H1 (cell line): ENCODE results near the gene TBX3. TPM values are rescaled to one million over a fixed set of nuclear protein-coding genes. Genes with fewer than 3 reads are reported as not detected.

Source experiments
- ATF3 ChIP-seq: IDR thresholded peaks from 2 replicates; pipeline ENCODE4 v1.6.1; 2011; ENCODE audit warnings: low read depth, mild to moderate bottlenecking, low read length; ENCODE audit not compliant: insufficient read depth
- BCL11A ChIP-seq, 2 experiments: IDR thresholded peaks; one replicate each; pipeline ENCODE4 v1.6.1; 2011; ENCODE audit warnings: low read depth in 2 of 2, low read length in 2 of 2, mild to moderate bottlenecking in 2 of 2
- CHD7 ChIP-seq: fragments of 300-600 bp; sonication (generic); IDR thresholded peaks from 2 replicates; pipeline ENCODE4 v1.7.1; 2012; ENCODE audit warnings: low read length, moderate library complexity, mild to moderate bottlenecking, inconsistent platforms; ENCODE audit not compliant: insufficient replicate concordance
- TCF12 ChIP-seq: IDR thresholded peaks from 2 replicates; pipeline ENCODE4 v1.6.1; 2011; ENCODE audit warnings: low read depth, mild to moderate bottlenecking, low read length
- TEAD4 ChIP-seq: IDR thresholded peaks from 2 replicates; pipeline ENCODE4 v1.6.1; 2012; ENCODE audit warnings: low read depth, low read length, inconsistent platforms, mixed read lengths
- polyA plus RNA-seq, 7 experiments: library from polyadenylated mRNA; depleted of rRNA in 3 of 7; stranded (reverse) in 5 of 7; unstranded in 2 of 7; fragments of >200 nt in 5 of 7; fragments of 200-250 nt in 2 of 7; gene quantifications; 1 replicate in 5 of 7; 2 replicates in 1 of 7; 4 replicates in 1 of 7; pipeline versions ENCODE4 v1.2.1 to v1.2.3, GENCODE V29; 2011 to 2013; ENCODE audit warnings: missing spikeins in 2 of 7, mixed read lengths in 2 of 7
- total RNA-seq: library from RNA; stranded (reverse); fragmentation: NEBNext Ultra II Directional; extraction: Animal tissue kit (Norgen Biotek cat#: 25700); gene quantifications from 2 replicates; pipeline ENCODE4 v1.2.1, GENCODE V29; 2021

The TBX3 gene
- total and polyA plus RNA-seq, 2 of the 8 experiments (the other 6 are each of a cell fraction or from before 2014, with no cell fraction given): 0.09 to 1.0 TPM

- TF ChIP-seq TCF12: no peak
- no peak for TF ChIP-seq ATF3
- TF ChIP-seq CHD7: no peak
- no peak for TF ChIP-seq BCL11A (IDR thresholded peaks at IDR 0.05; ENCODE audit: low read depth in 2 of 2, low read length in 2 of 2)
- TF ChIP-seq TEAD4: no peak
Observed at GRCh38 chr12:114685869-114686268, 1.9 kb upstream of the TBX3 start (continued).
